Calu3 (cell line): ENCODE measurements around the gene LRFN2. TPM values are rescaled to one million over a fixed set of nuclear protein-coding genes. Genes with fewer than 3 reads are reported as not detected.

Experiments used
- BruUV-seq: library from RNA; stranded (reverse); fragments of 400-500 nt; replicated peaks from 2 replicates; lab custom pipeline; 2021; lab: Mats Ljungman, UMichigan
- CTCF ChIA-PET: fragments of 300-600 bp; sonication (Branson Sonifier 250); formaldehyde crosslinking; loops from one replicate; lab custom pipeline; 2022; ENCODE audit warnings: antibody characterized with exemption; lab: Charles Lee
- DNase-seq: peaks from one replicate; pipeline ENCODE4 v3.0.0; 2022
- H3K27ac Mint-ChIP-seq: one replicate; pipeline ENCODE4 v1.8.0; 2022; ENCODE audit warnings: mixed read lengths; ENCODE audit not compliant: unreplicated experiment
- H3K27me3 Mint-ChIP-seq: one replicate; pipeline ENCODE4 v1.8.0; 2022; ENCODE audit warnings: mixed read lengths; ENCODE audit not compliant: unreplicated experiment
- H3K36me3 Mint-ChIP-seq: one replicate; pipeline ENCODE4 v1.8.0; 2022; ENCODE audit warnings: mild to moderate bottlenecking, moderate library complexity, mixed read lengths; ENCODE audit not compliant: insufficient read depth, unreplicated experiment
- H3K4me1 Mint-ChIP-seq: one replicate; pipeline ENCODE4 v1.8.0; 2022; ENCODE audit warnings: mild to moderate bottlenecking, low read depth, mixed read lengths; ENCODE audit not compliant: unreplicated experiment
- H3K4me3 Mint-ChIP-seq: one replicate; pipeline ENCODE4 v1.8.0; 2022; ENCODE audit warnings: mild to moderate bottlenecking, low read depth, moderate library complexity, mixed read lengths; ENCODE audit not compliant: unreplicated experiment
- H3K9me3 Mint-ChIP-seq: one replicate; pipeline ENCODE4 v1.8.0; 2022; ENCODE audit warnings: low read depth, mixed read lengths; ENCODE audit not compliant: unreplicated experiment
- CTCF ChIP-seq: fragments of 200-600 bp; IDR thresholded peaks from one replicate; pipeline ENCODE4 v1.8.0; 2022; ENCODE audit warnings: antibody characterized with exemption; ENCODE audit not compliant: unreplicated experiment
- intact Hi-C: fragments of 100-400 bp; cut with micrococcal nuclease; formaldehyde crosslinking; loops from one replicate; pipeline ENCODE4 v1.10.0; 2022; ENCODE audit not compliant: unreplicated experiment
- total RNA-seq: library from RNA; stranded (reverse); gene quantifications from 2 replicates; pipeline ENCODE4 v1.2.3, GENCODE V29; 2022

Gene LRFN2
- total RNA-seq, 1 experiment from 2014 or later: not detected

DNA sequence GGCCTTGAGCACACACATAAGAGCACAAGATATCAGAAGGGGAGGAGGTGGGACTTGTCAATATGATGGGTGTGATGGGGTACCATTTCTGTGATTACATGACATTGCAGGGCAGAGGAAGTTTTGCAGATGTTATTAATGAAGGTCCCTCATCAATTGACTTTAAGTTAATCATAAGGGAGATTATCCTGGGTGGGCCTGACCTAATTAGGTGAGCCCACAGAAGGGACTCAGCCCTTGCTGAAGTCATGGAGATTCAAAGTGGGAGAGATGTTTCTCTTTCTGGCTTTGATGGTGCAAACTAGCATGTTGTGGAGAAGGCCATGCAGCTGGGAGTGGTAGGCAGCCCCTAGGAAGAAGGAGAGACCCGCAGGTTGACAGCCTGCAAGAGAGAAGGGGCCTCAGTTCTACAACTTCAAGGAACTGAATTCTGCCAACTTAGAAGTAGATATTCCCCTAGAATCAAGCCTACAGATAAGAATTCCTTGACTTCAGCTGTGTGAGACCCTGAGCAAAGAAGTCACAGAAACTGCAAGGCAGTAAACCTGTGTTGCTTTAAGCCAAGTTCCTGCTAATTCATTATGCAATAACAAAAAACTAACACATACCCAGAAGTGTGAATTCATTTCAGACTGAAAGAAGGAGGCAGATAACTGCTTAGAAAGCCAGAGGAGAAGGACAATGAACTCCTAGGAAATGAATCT lies 131.3 kb downstream of the LRFN2 start:
- DNase-seq: no peak
- Mint-ChIP-seq H3K36me3 (no peaks in the 10 kb centered on the region), H3K27ac (no peak overlapping the region), H3K27me3 (peaks cover 72% of the 10 kb centered on the region), H3K4me1 (no peaks in the 10 kb centered on the region), H3K4me3 (no peak overlapping the region), H3K9me3 (no peaks in the 10 kb centered on the region)
- CTCF ChIA-PET: no interaction called here
- intact Hi-C loops: no loop called here
- TF ChIP-seq CTCF: no peak
- BruUV-seq: no TSS peak

DNA sequence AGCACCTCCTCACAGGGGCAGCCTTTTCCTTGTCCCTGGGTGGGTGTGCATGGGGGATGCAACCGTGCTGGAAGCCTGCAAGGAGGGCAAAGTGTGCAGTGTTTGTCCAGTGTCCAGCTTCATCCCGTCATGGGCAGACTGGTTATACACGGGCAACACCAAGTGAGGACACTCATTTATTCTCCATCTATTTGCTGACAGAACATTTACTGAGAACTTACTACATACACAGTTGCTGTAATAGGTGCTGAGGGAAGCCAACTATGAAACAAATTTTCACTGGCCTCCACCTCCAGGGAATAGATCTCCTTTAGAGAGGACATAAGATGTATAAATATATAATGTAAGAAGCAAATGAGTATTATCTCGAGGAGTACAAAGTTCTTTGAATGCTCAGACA lies 136.7 kb downstream of the LRFN2 start:
- no peak for DNase-seq
- intact Hi-C loops: no loop called here
- H3K36me3 Mint-ChIP-seq: no peaks in the 10 kb centered on the region
- H3K4me1 Mint-ChIP-seq: no peaks in the 10 kb centered on the region
- peaks cover 86% of the 10 kb centered on the region for H3K27me3 Mint-ChIP-seq
- H3K27ac Mint-ChIP-seq: no peak overlapping the region
- CTCF ChIA-PET: no interaction called here
- no peak overlapping the region for H3K4me3 Mint-ChIP-seq
- no peaks in the 10 kb centered on the region for H3K9me3 Mint-ChIP-seq
- no peak for TF ChIP-seq CTCF
- BruUV-seq: no TSS peak

- CTCF ChIA-PET: no interaction called here
- BruUV-seq: no TSS peak
- H3K27ac Mint-ChIP-seq: no peak overlapping the region
- H3K4me1 Mint-ChIP-seq: no peaks in the 10 kb centered on the region
- no peaks in the 10 kb centered on the region for H3K9me3 Mint-ChIP-seq
- H3K36me3 Mint-ChIP-seq: no peaks in the 10 kb centered on the region
- intact Hi-C loops: no loop called here
- peaks cover 81% of the 10 kb centered on the region for H3K27me3 Mint-ChIP-seq
- no peak for TF ChIP-seq CTCF
- H3K4me3 Mint-ChIP-seq: no peak overlapping the region
- no peak for DNase-seq
Measured at GRCh38 chr6:40444811-40445210, 142.4 kb downstream of the LRFN2 start.

DNA sequence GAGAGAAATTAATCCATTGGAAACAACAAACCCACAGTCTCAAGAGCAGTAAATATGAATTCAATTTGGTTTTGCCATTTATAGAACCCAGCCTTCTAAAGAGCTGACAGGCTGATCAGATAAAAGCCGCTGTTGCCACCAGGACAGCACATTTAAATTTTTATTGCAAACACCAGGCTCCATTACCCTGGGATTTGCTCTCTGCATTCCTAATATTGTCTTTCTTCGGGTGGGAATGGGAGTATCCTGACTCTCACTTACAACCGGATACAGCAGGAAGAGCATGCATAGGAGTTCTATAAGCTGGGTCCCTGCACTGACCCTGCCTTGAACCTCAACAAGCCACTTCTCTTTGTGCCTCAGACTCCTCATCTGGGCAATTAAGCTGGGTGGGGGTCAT lies 142.9 kb downstream of the LRFN2 start:
- no peak overlapping the region for H3K27ac Mint-ChIP-seq
- no peak overlapping the region for H3K4me3 Mint-ChIP-seq
- no TSS peak for BruUV-seq
- CTCF ChIA-PET: no interaction called here
- no peaks in the 10 kb centered on the region for H3K4me1 Mint-ChIP-seq
- TF ChIP-seq CTCF: no peak
- no peak for DNase-seq
- H3K27me3 Mint-ChIP-seq: peaks cover 80% of the 10 kb centered on the region
- no peaks in the 10 kb centered on the region for H3K9me3 Mint-ChIP-seq
- no peaks in the 10 kb centered on the region for H3K36me3 Mint-ChIP-seq
- intact Hi-C loops: no loop called here
